KMS-11 (cell line): ENCODE measurements around the gene TCEAL2.
"Not testable (repeated sequence)": the region's sequence is repeated elsewhere in the genome, so short reads cannot be mapped to it uniquely, and the experiment has no call there.

Experiments used
- H2AFZ ChIP-seq: fragments of 200-600 bp; sonication (generic); 2 replicates; pipeline ENCODE4 v1.6.1; 2016; ENCODE audit warnings: antibody characterized with exemption, mixed run types, low read depth
- H3K27ac ChIP-seq: fragments of 200-600 bp; sonication (generic); 2 replicates; pipeline ENCODE4 v1.6.1; 2016; ENCODE audit warnings: mild to moderate bottlenecking, mixed run types
- H3K27me3 ChIP-seq: fragments of 200-600 bp; sonication (generic); 2 replicates; pipeline ENCODE4 v1.6.1; 2017; ENCODE audit warnings: mild to moderate bottlenecking, low read depth, mixed run types, moderate library complexity; ENCODE audit not compliant: insufficient read depth
- H3K36me3 ChIP-seq: fragments of 200-600 bp; sonication (generic); 2 replicates; pipeline ENCODE4 v1.6.1; 2017; ENCODE audit warnings: mild to moderate bottlenecking, mixed run types; ENCODE audit not compliant: insufficient read depth
- H3K4me1 ChIP-seq: fragments of 200-600 bp; sonication (generic); 2 replicates; pipeline ENCODE4 v1.6.1; 2016; ENCODE audit warnings: mild to moderate bottlenecking, low read depth, mixed run types; ENCODE audit not compliant: poor library complexity, severe bottlenecking
- H3K4me2 ChIP-seq: fragments of 200-600 bp; sonication (generic); 2 replicates; pipeline ENCODE4 v1.7.0; 2016; ENCODE audit warnings: mild to moderate bottlenecking, mixed run types
- H3K4me3 ChIP-seq: fragments of 200-600 bp; sonication (generic); IDR thresholded peaks from 2 replicates; pipeline ENCODE4 v1.6.1; 2017; ENCODE audit warnings: low read depth, low read length, mixed read lengths; ENCODE audit not compliant: insufficient read depth
- H3K79me2 ChIP-seq: fragments of 200-600 bp; sonication (generic); 2 replicates; pipeline ENCODE4 v1.6.1; 2016; ENCODE audit warnings: low read depth, mixed run types; ENCODE audit not compliant: insufficient read depth
- H3K9ac ChIP-seq: fragments of 200-600 bp; sonication (generic); 2 replicates; pipeline ENCODE4 v1.6.1; 2016; ENCODE audit warnings: mild to moderate bottlenecking, mixed run types
- H4K20me1 ChIP-seq: fragments of 200-600 bp; sonication (generic); 2 replicates; pipeline ENCODE4 v1.6.1; 2016; ENCODE audit warnings: mild to moderate bottlenecking, mixed run types; ENCODE audit not compliant: insufficient read depth
- CTCF ChIP-seq: fragments of 200-600 bp; sonication (generic); conservative IDR thresholded peaks from 2 replicates; pipeline ENCODE4 v1.6.1; 2017; ENCODE audit warnings: low read depth, mild to moderate bottlenecking, antibody characterized with exemption, low read length, moderate library complexity, mixed read lengths

Gene TCEAL2

GRCh38 chrX:102126863-102127262 is 1.4 kb downstream of the TCEAL2 start:
- no peaks in the 10 kb centered on the region for H3K79me2 ChIP-seq
- no peak overlapping the region for H3K27ac ChIP-seq
- no peak overlapping the region for H3K4me3 ChIP-seq
- H3K27me3 ChIP-seq: no peaks in the 10 kb centered on the region
- no peaks in the 10 kb centered on the region for H4K20me1 ChIP-seq
- no peak overlapping the region for H3K9ac ChIP-seq
- no peaks in the 10 kb centered on the region for H3K36me3 ChIP-seq
- no peak overlapping the region for H2AFZ ChIP-seq
- no peaks in the 10 kb centered on the region for H3K4me1 ChIP-seq
- TF ChIP-seq CTCF: no peak
- no peak overlapping the region for H3K4me2 ChIP-seq

GRCh38 chrX:102129473-102129872 is 4.0 kb downstream of the TCEAL2 start:
- Histone ChIP-seq H3K79me2 (no peaks in the 10 kb centered on the region), H3K27me3 (no peaks in the 10 kb centered on the region), H3K4me3 (no peak overlapping the region), H4K20me1 (no peaks in the 10 kb centered on the region), H3K4me2 (no peak overlapping the region), H3K4me1 (no peaks in the 10 kb centered on the region), H3K36me3 (no peaks in the 10 kb centered on the region), H3K9ac (no peak overlapping the region), H2AFZ (no peak overlapping the region), H3K27ac (no peak overlapping the region)
- TF ChIP-seq CTCF: peak; percentile 52

GRCh38 chrX:102138064-102138463 is 12.6 kb downstream of the TCEAL2 start:
- no peaks in the 10 kb centered on the region for H4K20me1 ChIP-seq
- H3K27me3 ChIP-seq: no peaks in the 10 kb centered on the region

GRCh38 chrX:102140876-102141275 is 15.4 kb downstream of the TCEAL2 start:
- H3K27me3 ChIP-seq, H3K79me2 ChIP-seq, H3K4me3 ChIP-seq, H4K20me1 ChIP-seq, H3K27ac ChIP-seq, H3K4me2 ChIP-seq, H3K4me1 ChIP-seq, H2AFZ ChIP-seq, H3K36me3 ChIP-seq, H3K9ac ChIP-seq: not testable (repeated sequence)

More at GRCh38 chrX:102138064-102138463, 12.6 kb downstream of the TCEAL2 start:
- no peaks in the 10 kb centered on the region for H3K79me2 ChIP-seq
- no peak overlapping the region for H3K27ac ChIP-seq
- H3K4me2 ChIP-seq: no peak overlapping the region
- H3K9ac ChIP-seq: no peak overlapping the region
- no peak overlapping the region for H3K4me3 ChIP-seq
- no peak overlapping the region for H2AFZ ChIP-seq
- no peaks in the 10 kb centered on the region for H3K4me1 ChIP-seq
- TF ChIP-seq CTCF: no peak
- no peaks in the 10 kb centered on the region for H3K36me3 ChIP-seq

- H4K20me1 ChIP-seq, H2AFZ ChIP-seq, H3K4me1 ChIP-seq, H3K79me2 ChIP-seq, H3K4me2 ChIP-seq, H3K4me3 ChIP-seq, H3K27me3 ChIP-seq, H3K27ac ChIP-seq, H3K9ac ChIP-seq, H3K36me3 ChIP-seq: not testable (repeated sequence)
These were observed 16.2 kb downstream of the TCEAL2 start for GRCh38 chrX:102141631-102142030.

GRCh38 chrX:102142274-102142673 is 16.8 kb downstream of the TCEAL2 start, which contains the start of gene TCEAL6:
Gene TCEAL6, minus strand, starts transcription at chrX:102142481.
- H3K79me2 ChIP-seq, H3K4me3 ChIP-seq, H3K4me1 ChIP-seq, H4K20me1 ChIP-seq, H3K27me3 ChIP-seq, H3K9ac ChIP-seq, H3K4me2 ChIP-seq, H3K36me3 ChIP-seq, H3K27ac ChIP-seq, H2AFZ ChIP-seq: not testable (repeated sequence)
